H1 (cell line): ENCODE data around the gene MIPOL1. TPM values are rescaled to one million over a fixed set of nuclear protein-coding genes. Genes with fewer than 3 reads are reported as not detected.

ENCODE experiments used
- CTCF ChIA-PET: fragments of 300-600 bp; sonication (Branson Sonifier 250); formaldehyde crosslinking; loops from one replicate; lab custom pipeline; 2021; ENCODE audit not compliant: partially characterized antibody; lab: Charles Lee
- POLR2A ChIA-PET: fragments of 300-600 bp; sonication (Branson Sonifier 250); formaldehyde crosslinking; loops from one replicate; lab custom pipeline; 2021; ENCODE audit warnings: inconsistent platforms; ENCODE audit not compliant: partially characterized antibody; lab: Charles Lee
- DNase-seq, 2 experiments: peaks; one replicate each; pipeline versions ENCODE4 v3.0.0 to v3.0.0-alpha.2; 2010 to 2022; ENCODE audit warnings: low spot score in 2 of 2, low read depth in 1 of 2, mixed read lengths in 1 of 2
- FAIRE-seq: peaks from 2 replicates; lab custom pipeline; 2011; peaks lifted over from hg19 to GRCh38; lab: Jason Lieb, UNC
- H2AFZ ChIP-seq: 2 replicates; pipeline ENCODE4 v1.8.1; 2012; ENCODE audit warnings: low read length, inconsistent platforms
- H2AK5ac ChIP-seq: 2 replicates; pipeline ENCODE4 v1.6.1; 2013; ENCODE audit warnings: low read depth, low read length
- H2BK120ac ChIP-seq: replicated peaks from 2 replicates; pipeline ENCODE3; 2013; ENCODE audit warnings: low read depth, low read length, inconsistent platforms
- H2BK12ac ChIP-seq: 2 replicates; pipeline ENCODE4 v1.6.1; 2013; ENCODE audit warnings: low read depth, low read length
- H2BK15ac ChIP-seq: 2 replicates; pipeline ENCODE4 v1.6.1; 2013; ENCODE audit warnings: low read length
- H2BK20ac ChIP-seq: 2 replicates; pipeline ENCODE4 v1.6.1; 2013; ENCODE audit warnings: low read length
- H2BK5ac ChIP-seq: 2 replicates; pipeline ENCODE4 v1.6.1; 2013; ENCODE audit warnings: low read depth, low read length
- H3K14ac ChIP-seq: 2 replicates; pipeline ENCODE4 v1.6.1; 2013; ENCODE audit warnings: inconsistent platforms; ENCODE audit not compliant: insufficient read length
- H3K18ac ChIP-seq: 2 replicates; pipeline ENCODE4 v1.6.1; 2013; ENCODE audit warnings: low read length; ENCODE audit errors: extremely low read depth
- H3K23ac ChIP-seq: 2 replicates; pipeline ENCODE4 v1.6.1; 2013; ENCODE audit warnings: inconsistent platforms; ENCODE audit not compliant: insufficient read length
- H3K23me2 ChIP-seq: 2 replicates; pipeline ENCODE4 v1.6.1; 2013; ENCODE audit warnings: low read depth, low read length
- H3K27ac ChIP-seq: 2 replicates; pipeline ENCODE4 v1.6.1; 2011; ENCODE audit warnings: low read depth, low read length, inconsistent platforms
- H3K27me3 ChIP-seq, 4 experiments: replicated peaks in 1 of 4; 1 replicate in 1 of 4; 2 replicates in 3 of 4; pipeline versions ENCODE4 v1.6.1 to v1.8.1; 2011 to 2013; ENCODE audit warnings: low read length in 3 of 4, mild to moderate bottlenecking in 3 of 4, inconsistent platforms in 2 of 4, mixed read lengths in 2 of 4, moderate library complexity in 1 of 4; ENCODE audit not compliant: control insufficient read depth in 3 of 4, insufficient read depth in 3 of 4; ENCODE audit errors: extremely low read depth in 1 of 4
- H3K36me3 ChIP-seq, 4 experiments: 2 replicates each; pipeline versions ENCODE4 v1.6.1 to v1.8.1; 2011 to 2013; ENCODE audit warnings: mild to moderate bottlenecking in 4 of 4, low read length in 3 of 4, moderate library complexity in 2 of 4, control low read depth in 1 of 4, inconsistent platforms in 1 of 4; ENCODE audit not compliant: insufficient read depth in 4 of 4, control insufficient read depth in 2 of 4
- H3K4ac ChIP-seq: replicated peaks from 2 replicates; pipeline ENCODE3; 2013; ENCODE audit warnings: low read length, low read depth, mixed read lengths, inconsistent platforms; ENCODE audit not compliant: insufficient read length
- H3K4me1 ChIP-seq, 4 experiments: replicated peaks in 1 of 4; 1 replicate in 1 of 4; 2 replicates in 3 of 4; pipeline versions ENCODE4 v1.6.1 to v1.8.1; 2011 to 2013; ENCODE audit warnings: low read length in 3 of 4, inconsistent platforms in 2 of 4, mixed read lengths in 1 of 4; ENCODE audit not compliant: insufficient read depth in 4 of 4, control insufficient read depth in 3 of 4
- H3K4me2 ChIP-seq, 2 experiments: 2 replicates each; pipeline versions ENCODE4 v1.6.1 to v1.8.1; 2011 to 2013; ENCODE audit warnings: low read depth in 2 of 2, low read length in 2 of 2, control low read depth in 1 of 2, inconsistent platforms in 1 of 2, mild to moderate bottlenecking in 1 of 2; ENCODE audit not compliant: insufficient read depth in 1 of 2
- H3K4me3 ChIP-seq, 4 experiments: fragments of 200-600, 300-600 bp in 1 of 4; sonication (generic), shearing (Covaris generic), sonication (Bioruptor Twin) in 1 of 4; 2 replicates each; pipeline versions ENCODE4 v1.5.1 to v1.8.1; 2011 to 2016; ENCODE audit warnings: low read length in 4 of 4, low read depth in 3 of 4, control low read depth in 2 of 4, inconsistent platforms in 2 of 4, mild to moderate bottlenecking in 2 of 4, mixed read lengths in 1 of 4, moderate library complexity in 1 of 4; ENCODE audit not compliant: insufficient read depth in 2 of 4; ENCODE audit errors: extremely low read depth in 1 of 4
- H3K56ac ChIP-seq: replicated peaks from 2 replicates; pipeline ENCODE3; 2013; ENCODE audit warnings: low read depth, mild to moderate bottlenecking, mixed read lengths, low read length, inconsistent platforms; ENCODE audit not compliant: insufficient read length
- H3K79me1 ChIP-seq: 2 replicates; pipeline ENCODE4 v1.6.1; 2013; ENCODE audit warnings: low read depth, low read length, control low read depth
- H3K79me2 ChIP-seq, 2 experiments: 2 replicates each; pipeline versions ENCODE4 v1.6.1 to v1.8.1; 2012 to 2013; ENCODE audit warnings: low read length in 2 of 2, mild to moderate bottlenecking in 2 of 2, inconsistent platforms in 1 of 2; ENCODE audit not compliant: insufficient read depth in 2 of 2, control insufficient read depth in 1 of 2
- H3K9ac ChIP-seq, 4 experiments: replicated peaks in 1 of 4; 1 replicate in 1 of 4; 2 replicates in 3 of 4; pipeline versions ENCODE4 v1.6.1 to v1.8.1; 2011 to 2013; ENCODE audit warnings: low read depth in 3 of 4, low read length in 3 of 4, control low read depth in 2 of 4, mild to moderate bottlenecking in 2 of 4, moderate library complexity in 2 of 4, inconsistent platforms in 1 of 4; ENCODE audit errors: extremely low read depth in 1 of 4
- H3K9me3 ChIP-seq, 2 experiments: 2 replicates each; pipeline versions ENCODE4 v1.6.1 to v1.8.1; 2012 to 2013; ENCODE audit warnings: mild to moderate bottlenecking in 2 of 2, moderate library complexity in 2 of 2, control low read depth in 1 of 2, inconsistent platforms in 1 of 2, low read depth in 1 of 2, low read length in 1 of 2, mixed read lengths in 1 of 2; ENCODE audit not compliant: insufficient read depth in 2 of 2
- H4K20me1 ChIP-seq, 2 experiments: replicated peaks in 1 of 2; 2 replicates each; pipeline versions ENCODE3 to v1.8.1; 2011 to 2013; ENCODE audit warnings: inconsistent platforms in 2 of 2, low read length in 2 of 2, mild to moderate bottlenecking in 1 of 2; ENCODE audit not compliant: insufficient read depth in 2 of 2, control insufficient read depth in 1 of 2
- H4K5ac ChIP-seq: 2 replicates; pipeline ENCODE4 v1.6.1; 2013; ENCODE audit warnings: low read length, low read depth, mixed read lengths, inconsistent platforms; ENCODE audit not compliant: insufficient read length
- H4K8ac ChIP-seq: 2 replicates; pipeline ENCODE4 v1.8.0; 2013; ENCODE audit warnings: mild to moderate bottlenecking, moderate library complexity, low read length, inconsistent platforms; ENCODE audit not compliant: insufficient read depth; ENCODE audit errors: extremely low read depth
- H4K91ac ChIP-seq: replicated peaks from 2 replicates; pipeline ENCODE3; 2013; ENCODE audit warnings: low read length, mixed read lengths, inconsistent platforms; ENCODE audit not compliant: insufficient read length
- CBX8 ChIP-seq: fragments of 300-800, 300-1000 bp; sonication (generic); IDR thresholded peaks from 2 replicates; pipeline ENCODE4 v1.7.1; 2016; ENCODE audit warnings: low read depth, low read length, borderline replicate concordance
- CTCF ChIP-seq, 3 experiments: IDR thresholded peaks; 1 replicate in 2 of 3; 2 replicates in 1 of 3; pipeline versions ENCODE4 v1.5.1 to v1.6.1; 2011; ENCODE audit warnings: low read length in 3 of 3, mild to moderate bottlenecking in 3 of 3, inconsistent platforms in 2 of 3, low read depth in 1 of 3, moderate library complexity in 1 of 3; ENCODE audit not compliant: insufficient read depth in 1 of 3; ENCODE audit errors: control extremely low read depth in 1 of 3
- KDM4A ChIP-seq: IDR thresholded peaks from one replicate; pipeline ENCODE4 v1.7.1; 2012; ENCODE audit warnings: low read depth, mild to moderate bottlenecking, moderate library complexity, low read length, inconsistent platforms; ENCODE audit not compliant: severe bottlenecking
- MAFK ChIP-seq: IDR thresholded peaks from 2 replicates; pipeline ENCODE4 v1.6.1; 2012; ENCODE audit warnings: low read depth, mild to moderate bottlenecking, improper control_type of control experiment, low read length
- PHF8 ChIP-seq: fragments of 200-600 bp; sonication (generic); conservative IDR thresholded peaks from 2 replicates; pipeline ENCODE4 v1.7.1; 2012; ENCODE audit warnings: low read depth, mild to moderate bottlenecking, inconsistent platforms, low read length, moderate library complexity
- SIX5 ChIP-seq: IDR thresholded peaks from 2 replicates; pipeline ENCODE4 v1.6.1; 2011; ENCODE audit warnings: mild to moderate bottlenecking, low read depth, low read length
- WGBS, 2 experiments: shearing (Covaris generic) in 1 of 2; methylation state at CpG; one replicate each; pipeline versions ENCODE4 v1.1.6 to v1.1.7; 2013 to 2015; ENCODE audit warnings: low lambda C conversion rate in 2 of 2, mixed read lengths in 2 of 2, inconsistent platforms in 1 of 2, low coverage in 1 of 2, missing lambda C conversion rate in 1 of 2; ENCODE audit not compliant: insufficient replicate concordance in 2 of 2, insufficient coverage in 1 of 2, insufficient read length in 1 of 2; ENCODE audit errors: extremely low coverage in 1 of 2, missing lambda C conversion rate in 1 of 2; 5-methylcytosine and 5-hydroxymethylcytosine counted together
- polyA plus RNA-seq, 7 experiments: library from polyadenylated mRNA; depleted of rRNA in 3 of 7; stranded (reverse) in 5 of 7; unstranded in 2 of 7; fragments of >200 nt in 5 of 7; fragments of 200-250 nt in 2 of 7; gene quantifications; 1 replicate in 5 of 7; 2 replicates in 1 of 7; 4 replicates in 1 of 7; pipeline versions ENCODE4 v1.2.1 to v1.2.3, GENCODE V29; 2011 to 2013; ENCODE audit warnings: missing spikeins in 2 of 7, mixed read lengths in 2 of 7
- total RNA-seq: library from RNA; stranded (reverse); fragmentation: NEBNext Ultra II Directional; extraction: Animal tissue kit (Norgen Biotek cat#: 25700); gene quantifications from 2 replicates; pipeline ENCODE4 v1.2.1, GENCODE V29; 2021

MIPOL1 gene
- total and polyA plus RNA-seq, 2 of the 8 experiments (the other 6 are each of a cell fraction or from before 2014, with no cell fraction given): 2.8 to 23.9 TPM

- H3K14ac ChIP-seq: no peak overlapping the region
- ChIA-PET CTCF (no interaction called here), POLR2A (no interaction called here)
- no peak overlapping the region for H2BK15ac ChIP-seq
- no peaks in the 10 kb centered on the region for H3K9me3 ChIP-seq
- FAIRE-seq (no peak), DNase-seq (no peak)
- no peak overlapping the region for H2BK5ac ChIP-seq
- H3K36me3 ChIP-seq: no peaks in the 10 kb centered on the region
- H3K23ac ChIP-seq: no peak overlapping the region
- H3K4me3 ChIP-seq: no peak overlapping the region
- H2AFZ ChIP-seq: no peak overlapping the region
- no peak overlapping the region for H2BK20ac ChIP-seq
- no peak overlapping the region for H2AK5ac ChIP-seq
- H3K79me2 ChIP-seq: no peaks in the 10 kb centered on the region
- H4K91ac ChIP-seq: no peak overlapping the region
- no peak overlapping the region for H3K4me2 ChIP-seq
- no peaks in the 10 kb centered on the region for H3K27me3 ChIP-seq
- H4K20me1 ChIP-seq: no peaks in the 10 kb centered on the region
- H4K8ac ChIP-seq: no peak overlapping the region
- H3K4me1 ChIP-seq: no peaks in the 10 kb centered on the region
- H3K56ac ChIP-seq: no peak overlapping the region
- no peak overlapping the region for H3K27ac ChIP-seq
- H2BK120ac ChIP-seq: no peak overlapping the region
- H3K18ac ChIP-seq: no peak overlapping the region
- no peak overlapping the region for H3K4ac ChIP-seq
- H3K9ac ChIP-seq: no peak overlapping the region
- H2BK12ac ChIP-seq: no peak overlapping the region
- no peaks in the 10 kb centered on the region for H3K79me1 ChIP-seq
- H4K5ac ChIP-seq: no peak overlapping the region
- TF ChIP-seq SIX5 (no peak), KDM4A (no peak), MAFK (no peak), CTCF (IDR thresholded peaks at IDR 0.05; ENCODE audit: control extremely low read depth in 1 of 3, insufficient read depth in 1 of 3, low read depth in 1 of 3, low read length in 3 of 3) (no peak), CBX8 (no peak), PHF8 (no peak)
- 81% methylated on average over 2 of the region's 2 CpGs; no CpG with 5 or more reads in 1 of the 2 experiments for WGBS, 2 experiments
- H3K23me2 ChIP-seq: no peaks in the 10 kb centered on the region
These were observed 225.0 kb downstream of the MIPOL1 start for GRCh38 chr14:37422748-37423147.
